Common myeloid progenitor, CD34-positive (primary cell): ENCODE results near the gene AHNAK2.
A peak's percentile ranks its signal among the peaks of the same experiment; 100 is the strongest.

ENCODE experiments used
- CTCF ChIA-PET: fragments of 350-600 bp; sonication (Branson Sonifier 250); formaldehyde crosslinking; loops from one replicate; lab custom pipeline; 2021; ENCODE audit warnings: antibody characterized with exemption; lab: Charles Lee
- POLR2A ChIA-PET: fragments of 350-600 bp; sonication (Branson Sonifier 250); formaldehyde crosslinking; loops from one replicate; lab custom pipeline; 2021; ENCODE audit warnings: antibody characterized with exemption; lab: Charles Lee
- DNase-seq, 3 donors: peaks; one replicate each; pipeline versions ENCODE4 v3.0.0 to v3.0.0-alpha.2; 2013
- H3K27ac ChIP-seq, 2 experiments: 1 replicate in 1 of 2; 2 replicates in 1 of 2; pipeline ENCODE4 v1.7.0; 2013; ENCODE audit warnings: inconsistent platforms in 2 of 2, low read length in 2 of 2, mild to moderate bottlenecking in 2 of 2, low read depth in 1 of 2, moderate library complexity in 1 of 2; ENCODE audit not compliant: severe bottlenecking in 2 of 2, insufficient read depth in 1 of 2, poor library complexity in 1 of 2
- H3K27me3 ChIP-seq, 5 experiments: replicated peaks in 2 of 5; 1 replicate in 3 of 5; 2 replicates in 2 of 5; pipeline versions ENCODE4 v1.6.1 to v1.7.0; 2013; ENCODE audit warnings: low read length in 4 of 5, mild to moderate bottlenecking in 2 of 5, moderate library complexity in 2 of 5, inconsistent platforms in 1 of 5; ENCODE audit not compliant: insufficient read depth in 5 of 5, control insufficient read depth in 4 of 5
- H3K36me3 ChIP-seq, 4 experiments: 1 replicate in 2 of 4; 2 replicates in 2 of 4; pipeline versions ENCODE4 v1.6.1 to v1.7.0; 2013; ENCODE audit warnings: low read length in 3 of 4, control low read depth in 1 of 4, mild to moderate bottlenecking in 1 of 4; ENCODE audit not compliant: control insufficient read depth in 4 of 4, insufficient read depth in 4 of 4
- H3K4me1 ChIP-seq, 4 experiments: 1 replicate in 3 of 4; 2 replicates in 1 of 4; pipeline versions ENCODE4 v1.6.1 to v1.7.1; 2013; ENCODE audit warnings: low read length in 3 of 4, mild to moderate bottlenecking in 3 of 4, control low read depth in 1 of 4, inconsistent platforms in 1 of 4, moderate library complexity in 1 of 4; ENCODE audit not compliant: control insufficient read depth in 4 of 4, insufficient read depth in 4 of 4; ENCODE audit errors: control extremely low read depth in 1 of 4
- H3K4me3 ChIP-seq, 7 experiments: 1 replicate in 4 of 7; 2 replicates in 3 of 7; pipeline versions ENCODE4 v1.5.1 to v1.7.0; 2013; ENCODE audit warnings: mild to moderate bottlenecking in 7 of 7, low read length in 6 of 7, moderate library complexity in 6 of 7, inconsistent platforms in 2 of 7, low read depth in 2 of 7, control low read depth in 1 of 7; ENCODE audit not compliant: insufficient read depth in 4 of 7, control insufficient read depth in 1 of 7; ENCODE audit errors: extremely low read depth in 1 of 7
- H3K9me3 ChIP-seq, 5 experiments: 1 replicate in 4 of 5; 2 replicates in 1 of 5; pipeline versions ENCODE4 v1.6.1 to v1.7.1; 2013; ENCODE audit warnings: low read length in 4 of 5, mild to moderate bottlenecking in 2 of 5, inconsistent platforms in 1 of 5, low read depth in 1 of 5, moderate library complexity in 1 of 5; ENCODE audit not compliant: control insufficient read depth in 4 of 5, insufficient read depth in 2 of 5; ENCODE audit errors: control extremely low read depth in 1 of 5
- WGBS: methylation state at CpG from one replicate; pipeline ENCODE4 v1.1.5; 2013; ENCODE audit not compliant: insufficient coverage; 5-methylcytosine and 5-hydroxymethylcytosine counted together

Gene AHNAK2

GRCh38 chr14:105023144-105023543, 45.0 kb upstream of the AHNAK2 start:
- WGBS = 91% methylated on average over 6 of the region's 11 CpGs
- POLR2A ChIA-PET = no interaction called here
- H3K4me1 ChIP-seq = peaks cover 7 to 37% (median 30%) of the 10 kb centered on the region in 4 experiments

DNA sequence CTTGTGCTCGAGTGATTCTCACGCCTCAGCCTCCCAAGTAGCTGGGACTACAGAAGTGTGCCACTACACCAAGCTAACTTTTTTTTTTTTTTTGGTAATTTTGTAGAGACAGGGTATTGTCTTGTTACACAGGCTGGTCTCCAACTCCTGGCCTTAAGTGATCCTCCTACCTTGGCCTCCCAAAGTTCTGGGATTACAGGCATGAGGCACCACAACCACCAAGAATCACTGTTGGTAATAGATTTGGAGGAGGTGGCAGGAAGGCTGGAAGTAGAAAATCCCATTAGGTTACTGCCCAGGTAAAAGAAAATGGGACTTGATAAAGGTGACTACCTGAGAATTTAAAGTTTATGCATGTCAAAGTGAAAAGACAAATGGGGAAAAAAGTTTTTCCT, 44.1 kb upstream of the AHNAK2 start:
- peak overlapping the region in 5 of 7 experiments; percentile 61 to 81 (median 80) for H3K4me3 ChIP-seq
- ChIA-PET POLR2A (no interaction called here), CTCF (interaction anchor here (0.8 kb wide), 1 partner anchor 65 kb away, joined by 3 read pairs; no protein-coding TSS in a partner anchor)

More at GRCh38 chr14:105023144-105023543, 45.0 kb upstream of the AHNAK2 start:
- Histone ChIP-seq H3K9me3 (no peaks in the 10 kb centered on the region), H3K4me3 (no peak overlapping the region), H3K36me3 (peaks cover 0 to 10% (median 2%) of the 10 kb centered on the region in 4 experiments), H3K27me3 (no peaks in the 10 kb centered on the region), H3K27ac (no peak overlapping the region)
- DNase-seq = no peak
- CTCF ChIA-PET = interaction anchor here (0.8 kb wide), 1 partner anchor 64 kb away, joined by 3 read pairs; no protein-coding TSS in a partner anchor

DNA sequence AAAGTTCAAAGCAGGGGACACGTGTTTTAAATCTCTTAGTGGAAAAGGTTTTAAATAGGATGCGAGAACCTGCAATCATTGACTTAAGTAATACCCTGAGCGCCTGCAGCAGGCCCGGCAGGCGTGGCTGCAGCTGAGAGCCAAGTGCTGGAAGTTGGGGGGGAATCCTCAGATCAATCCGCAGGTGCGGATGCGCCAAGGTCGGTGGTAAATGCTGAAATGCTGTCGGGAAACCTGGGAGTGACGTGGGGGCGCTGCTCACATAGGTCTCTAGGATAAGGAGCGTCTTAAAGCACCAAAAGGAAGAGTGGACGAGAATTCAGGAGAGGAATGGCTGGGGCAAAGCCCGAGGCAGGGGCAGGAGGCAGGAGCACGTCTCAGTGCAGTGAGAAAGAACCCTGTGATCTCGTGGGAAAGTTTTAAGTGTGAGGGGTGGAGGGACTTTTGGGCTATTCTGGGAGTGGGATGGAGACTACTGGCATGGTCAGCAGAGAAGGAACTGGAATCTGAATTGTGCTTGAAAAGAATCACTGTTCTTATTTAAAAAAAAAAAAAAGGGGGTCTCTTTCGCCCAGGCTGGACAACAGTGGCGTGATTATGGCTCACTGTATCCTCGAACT, 43.6 kb upstream of the AHNAK2 start:
- Histone ChIP-seq H3K36me3 (peaks cover 0 to 17% (median 3%) of the 10 kb centered on the region in 4 experiments), H3K9me3 (no peaks in the 10 kb centered on the region), H3K27me3 (no peaks in the 10 kb centered on the region), H3K4me1 (peaks cover 7 to 38% (median 32%) of the 10 kb centered on the region in 4 experiments), H3K27ac (peak overlapping the region in 1 of 2 experiments; percentile 81), H3K4me3 (peak overlapping the region; percentile 2 to 81 (median 71))
- 0% methylated on average over 17 of the region's 20 CpGs for WGBS
- ChIA-PET CTCF (interaction anchor here (1.1 to 6.7 kb wide), 3 partner anchors 16 to 36 kb away, joined by 3 to 44 read pairs (median 5); partner anchors contain the start of gene CLBA1), POLR2A (interaction anchor here (1.3 kb wide), 1 partner anchor 44 kb away, joined by 4 read pairs; no protein-coding TSS in a partner anchor)
- DNase-seq = peak; percentile 50 to 79 (median 72)

More for the DNA sequence above, 44.1 kb upstream of the AHNAK2 start:
- peaks cover 7 to 40% (median 31%) of the 10 kb centered on the region in 4 experiments for H3K4me1 ChIP-seq
- H3K27me3 ChIP-seq = no peaks in the 10 kb centered on the region
- H3K27ac ChIP-seq = peak overlapping the region in 1 of 2 experiments; percentile 81
- DNase-seq = no peak
- H3K9me3 ChIP-seq = no peaks in the 10 kb centered on the region
- WGBS = no CpG with 5 or more reads among the region's 2 CpGs
- H3K36me3 ChIP-seq = peaks cover 0 to 14% (median 3%) of the 10 kb centered on the region in 4 experiments

DNA sequence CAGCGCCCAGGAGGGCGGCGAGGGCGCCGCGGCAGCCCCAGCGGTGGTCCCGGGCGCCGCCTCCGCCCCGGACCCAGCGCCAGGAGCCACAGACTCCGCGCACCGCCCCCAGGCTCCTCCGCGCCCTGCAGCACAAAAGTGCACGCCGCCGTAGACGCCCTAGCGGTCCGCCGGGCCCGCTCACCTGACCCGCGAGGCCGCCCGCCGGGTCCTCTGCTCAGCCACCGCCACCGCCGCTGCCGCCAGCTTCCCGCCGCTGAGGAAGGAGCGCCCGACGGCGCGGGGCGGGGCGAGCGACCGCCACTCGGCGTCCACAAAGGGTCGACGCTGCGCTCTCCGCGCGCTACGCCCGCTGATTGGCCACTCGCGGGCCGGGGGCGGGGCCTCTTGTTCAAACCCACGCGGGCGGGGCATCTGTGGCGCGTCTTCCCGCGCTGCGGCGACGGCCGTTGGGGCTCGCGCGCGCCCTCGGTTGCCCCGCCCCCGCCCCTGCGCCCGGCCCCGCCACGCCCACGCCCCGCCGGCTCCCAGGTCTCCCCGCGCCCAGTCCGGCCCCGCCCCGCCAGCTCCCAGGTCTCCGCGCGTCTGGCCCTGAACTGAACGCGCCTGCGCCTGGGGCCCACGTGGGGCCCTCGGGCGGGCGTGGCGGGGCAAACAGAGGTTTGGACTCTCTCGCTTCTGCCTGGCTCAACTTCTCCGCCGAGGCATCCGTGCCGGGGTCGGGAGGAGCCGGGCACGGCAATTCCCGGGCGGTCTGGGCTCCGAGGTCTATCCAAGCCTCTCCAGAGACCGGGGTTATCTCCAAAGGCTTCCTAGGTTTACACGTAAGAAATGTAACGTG, 42.9 kb upstream of the AHNAK2 start, which contains the start of gene CDCA4:
Gene CDCA4, minus strand, starts transcription at position 269 of the 841 bp plus-strand sequence. CDS start 9,154 bp downstream, outside the sequence.
- H3K27me3 ChIP-seq = no peaks in the 10 kb centered on the region
- ChIA-PET POLR2A (interaction anchor here (0.7 to 1.3 kb wide), 2 partner anchors 43 to 45 kb away, joined by 3 to 4 read pairs; no protein-coding TSS in a partner anchor), CTCF (interaction anchor here (1.1 to 6.7 kb wide), 4 partner anchors 9 to 35 kb away, joined by 3 to 44 read pairs (median 8); partner anchors contain the start of gene CLBA1)
- H3K9me3 ChIP-seq = no peaks in the 10 kb centered on the region
- peak within 1 kb of the TSS; percentile 73 to 97 (median 79) for H3K4me3 ChIP-seq
- peaks cover 1 to 23% (median 3%) of the 10 kb centered on the region in 4 experiments for H3K36me3 ChIP-seq
- peaks cover 7 to 45% (median 35%) of the 10 kb centered on the region in 4 experiments for H3K4me1 ChIP-seq
- peak within 1 kb of the TSS; percentile 58 to 81 for H3K27ac ChIP-seq
- WGBS = 0% methylated on average over 115 of the region's 115 CpGs
- peak; percentile 93 to 97 (median 96) for DNase-seq

DNA sequence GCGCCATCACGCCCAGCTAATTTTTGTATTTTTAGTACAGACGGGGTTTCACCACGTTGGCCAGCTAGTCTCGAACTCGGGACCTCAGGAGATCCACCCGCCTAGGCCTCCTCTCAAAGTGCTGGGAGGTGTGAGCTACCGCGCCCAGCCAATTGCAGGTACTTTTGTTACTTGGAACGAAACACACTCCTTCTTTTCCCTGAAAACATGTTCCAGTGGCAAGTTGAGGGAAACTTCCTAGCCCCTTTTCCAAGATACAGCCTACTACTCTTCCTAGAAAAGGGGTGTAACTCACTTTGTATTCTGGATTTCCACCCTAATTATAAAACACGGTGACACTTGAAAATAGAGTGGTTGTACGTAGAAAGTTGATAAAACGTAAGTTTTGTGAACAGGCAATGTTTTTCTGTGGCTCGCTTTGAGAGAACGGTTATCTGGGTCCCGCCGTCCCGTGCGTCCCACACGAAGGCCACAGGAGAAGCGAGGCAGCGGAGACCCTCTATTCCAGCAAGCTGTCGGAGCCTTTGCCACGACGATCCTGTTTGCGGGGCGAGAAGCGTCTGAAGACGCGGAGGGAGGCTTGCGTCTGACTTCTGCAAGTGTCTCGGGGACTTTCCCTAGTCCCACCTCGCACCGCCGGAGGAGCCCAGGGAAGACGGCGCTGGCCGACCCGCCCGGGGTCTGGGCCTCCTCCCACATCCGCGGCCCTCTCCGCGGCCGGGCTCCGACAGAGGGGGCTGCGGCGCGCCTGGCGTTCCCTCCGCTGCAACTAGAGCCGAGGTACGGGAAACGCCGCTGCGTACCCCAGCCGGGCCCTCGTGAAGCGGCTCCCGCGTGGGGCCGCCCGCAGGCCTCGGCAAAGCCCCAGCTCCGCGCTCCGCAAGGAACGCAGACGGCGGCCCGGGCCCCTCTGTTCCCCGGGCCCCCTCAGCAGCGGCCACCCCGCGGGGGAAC, 42.0 kb upstream of the AHNAK2 start:
- Histone ChIP-seq H3K9me3 (no peaks in the 10 kb centered on the region), H3K27ac (peak overlapping the region; percentile 58 to 79), H3K4me1 (peaks cover 7 to 54% (median 40%) of the 10 kb centered on the region in 4 experiments), H3K4me3 (peak overlapping the region; percentile 73 to 97 (median 79)), H3K27me3 (no peaks in the 10 kb centered on the region), H3K36me3 (peaks cover 2 to 26% (median 3%) of the 10 kb centered on the region in 4 experiments)
- WGBS = 8% methylated on average over 66 of the region's 75 CpGs
- POLR2A ChIA-PET = interaction anchor here (0.7 to 1.3 kb wide), 2 partner anchors 44 to 46 kb away, joined by 3 to 4 read pairs; no protein-coding TSS in a partner anchor
- CTCF ChIA-PET = interaction anchor here (0.6 to 6.7 kb wide), 11 partner anchors 9 to 66 kb away, joined by 3 to 44 read pairs (median 3); partner anchors contain the start of genes CLBA1 and GPR132
- peak; percentile 67 to 86 (median 81) for DNase-seq
